ENCODE measurements around the gene FHDC1.

FHDC1 gene

GRCh38 chr4:152926959-152927358, 9.2 kb upstream of the FHDC1 start:
- Histone ChIP-seq H3K23ac (ENCODE audit: low read length) (no peak overlapping the region), H3K4me3 (ENCODE audit: low read length) (no peak overlapping the region), H2BK120ac (ENCODE audit: low read depth, low read length) (no peak overlapping the region), H4K8ac (ENCODE audit: low read depth, low read length) (no peak overlapping the region), H3K56ac (ENCODE audit: low read length) (no peak overlapping the region), H3K9ac (ENCODE audit: low read length) (no peak overlapping the region), H3K36me3 (ENCODE audit: control insufficient read depth, insufficient read depth, low read length) (no peaks in the 10 kb centered on the region), H3K79me2 (ENCODE audit: control insufficient read depth, insufficient read depth, low read length) (no peaks in the 10 kb centered on the region), H3K27ac (ENCODE audit: low read depth, low read length) (no peak overlapping the region), H3K27me3 (ENCODE audit: insufficient read depth, low read length, poor library complexity) (no peaks in the 10 kb centered on the region), H2BK15ac (replicated peaks; ENCODE audit: low read depth) (no peak overlapping the region), H3K4me1 (ENCODE audit: control insufficient read depth, low read depth, low read length) (peaks cover 7% of the 10 kb centered on the region), H3K4ac (ENCODE audit: low read depth, low read length) (no peak overlapping the region), H3K79me1 (ENCODE audit: low read length) (no peaks in the 10 kb centered on the region), H3K4me2 (ENCODE audit: low read length) (no peak overlapping the region), H2BK5ac (ENCODE audit: low read length) (no peak overlapping the region), H2AK5ac (ENCODE audit: low read length) (no peak overlapping the region), H3K18ac (ENCODE audit: low read length) (no peak overlapping the region), H4K5ac (ENCODE audit: low read length) (no peak overlapping the region)
- DNase-seq, result peak; percentile 74
- WGBS (ENCODE audit: extremely low coverage, insufficient coverage, low lambda C conversion rate), result no CpG with 5 or more reads among the region's 4 CpGs

- Histone ChIP-seq H3K4me1 (ENCODE audit: control insufficient read depth, low read depth, low read length) (peaks cover 7% of the 10 kb centered on the region), H3K79me2 (ENCODE audit: control insufficient read depth, insufficient read depth, low read length) (no peaks in the 10 kb centered on the region), H3K79me1 (ENCODE audit: low read length) (no peaks in the 10 kb centered on the region), H3K36me3 (ENCODE audit: control insufficient read depth, insufficient read depth, low read length) (no peaks in the 10 kb centered on the region), H3K18ac (ENCODE audit: low read length) (no peak overlapping the region), H3K23ac (ENCODE audit: low read length) (no peak overlapping the region), H3K4me3 (ENCODE audit: low read length) (no peak overlapping the region), H3K27ac (ENCODE audit: low read depth, low read length) (no peak overlapping the region), H3K4me2 (ENCODE audit: low read length) (no peak overlapping the region), H3K56ac (ENCODE audit: low read length) (no peak overlapping the region), H4K5ac (ENCODE audit: low read length) (no peak overlapping the region), H4K8ac (ENCODE audit: low read depth, low read length) (no peak overlapping the region), H2BK5ac (ENCODE audit: low read length) (no peak overlapping the region), H2BK120ac (ENCODE audit: low read depth, low read length) (no peak overlapping the region), H3K9ac (ENCODE audit: low read length) (no peak overlapping the region), H3K4ac (ENCODE audit: low read depth, low read length) (no peak overlapping the region), H2BK15ac (replicated peaks; ENCODE audit: low read depth) (no peak overlapping the region), H3K27me3 (ENCODE audit: insufficient read depth, low read length, poor library complexity) (no peaks in the 10 kb centered on the region), H2AK5ac (ENCODE audit: low read length) (no peak overlapping the region)
- no CpG with 5 or more reads among the region's 3 CpGs for WGBS (ENCODE audit: extremely low coverage, insufficient coverage, low lambda C conversion rate)
- no peak for DNase-seq
These were observed 8.4 kb upstream of the FHDC1 start for GRCh38 chr4:152927737-152928136.

GRCh38 chr4:152928286-152928685, 7.8 kb upstream of the FHDC1 start:
- Histone ChIP-seq H4K5ac (ENCODE audit: low read length) (no peak overlapping the region), H3K36me3 (ENCODE audit: control insufficient read depth, insufficient read depth, low read length) (no peaks in the 10 kb centered on the region), H2BK5ac (ENCODE audit: low read length) (no peak overlapping the region), H3K4me1 (ENCODE audit: control insufficient read depth, low read depth, low read length) (peaks cover 7% of the 10 kb centered on the region), H3K4me3 (ENCODE audit: low read length) (no peak overlapping the region), H3K18ac (ENCODE audit: low read length) (no peak overlapping the region), H3K9ac (ENCODE audit: low read length) (no peak overlapping the region), H2AK5ac (ENCODE audit: low read length) (no peak overlapping the region), H2BK15ac (replicated peaks; ENCODE audit: low read depth) (no peak overlapping the region), H3K56ac (ENCODE audit: low read length) (no peak overlapping the region), H3K79me1 (ENCODE audit: low read length) (no peaks in the 10 kb centered on the region), H3K79me2 (ENCODE audit: control insufficient read depth, insufficient read depth, low read length) (no peaks in the 10 kb centered on the region), H4K8ac (ENCODE audit: low read depth, low read length) (no peak overlapping the region), H3K23ac (ENCODE audit: low read length) (no peak overlapping the region), H3K4ac (ENCODE audit: low read depth, low read length) (no peak overlapping the region), H3K27ac (ENCODE audit: low read depth, low read length) (no peak overlapping the region), H3K27me3 (ENCODE audit: insufficient read depth, low read length, poor library complexity) (no peaks in the 10 kb centered on the region), H2BK120ac (ENCODE audit: low read depth, low read length) (no peak overlapping the region), H3K4me2 (ENCODE audit: low read length) (no peak overlapping the region)
- no CpG with 5 or more reads among the region's 4 CpGs for WGBS (ENCODE audit: extremely low coverage, insufficient coverage, low lambda C conversion rate)
- no peak for DNase-seq

- Histone ChIP-seq H2BK5ac (ENCODE audit: low read length) (no peak overlapping the region), H3K36me3 (ENCODE audit: control insufficient read depth, insufficient read depth, low read length) (no peaks in the 10 kb centered on the region), H2BK15ac (replicated peaks; ENCODE audit: low read depth) (no peak overlapping the region), H3K27ac (ENCODE audit: low read depth, low read length) (no peak overlapping the region), H3K18ac (ENCODE audit: low read length) (no peak overlapping the region), H3K4me3 (ENCODE audit: low read length) (no peak overlapping the region), H3K56ac (ENCODE audit: low read length) (no peak overlapping the region), H3K79me1 (ENCODE audit: low read length) (no peaks in the 10 kb centered on the region), H3K4me1 (ENCODE audit: control insufficient read depth, low read depth, low read length) (peaks cover 7% of the 10 kb centered on the region), H3K9ac (ENCODE audit: low read length) (no peak overlapping the region), H3K79me2 (ENCODE audit: control insufficient read depth, insufficient read depth, low read length) (no peaks in the 10 kb centered on the region), H2BK120ac (ENCODE audit: low read depth, low read length) (no peak overlapping the region), H2AK5ac (ENCODE audit: low read length) (no peak overlapping the region), H3K4ac (ENCODE audit: low read depth, low read length) (no peak overlapping the region), H3K4me2 (ENCODE audit: low read length) (no peak overlapping the region), H3K23ac (ENCODE audit: low read length) (no peak overlapping the region), H3K27me3 (ENCODE audit: insufficient read depth, low read length, poor library complexity) (no peaks in the 10 kb centered on the region), H4K8ac (ENCODE audit: low read depth, low read length) (no peak overlapping the region), H4K5ac (ENCODE audit: low read length) (no peak overlapping the region)
- no peak for DNase-seq
- no CpG with 5 or more reads among the region's 1 CpG for WGBS (ENCODE audit: extremely low coverage, insufficient coverage, low lambda C conversion rate)
These were observed 6.2 kb upstream of the FHDC1 start for GRCh38 chr4:152929888-152930287.

GRCh38 chr4:152935143-152935542, 980 bp upstream of the FHDC1 start:
- H3K23ac ChIP-seq (ENCODE audit: low read length), result no peak overlapping the region
- H3K79me1 ChIP-seq (ENCODE audit: low read length), result peaks cover 9% of the 10 kb centered on the region
- no peak overlapping the region for H2BK15ac ChIP-seq (replicated peaks; ENCODE audit: low read depth)
- no peak overlapping the region for H3K4me3 ChIP-seq (ENCODE audit: low read length)
- no peaks in the 10 kb centered on the region for H3K4me1 ChIP-seq (ENCODE audit: control insufficient read depth, low read depth, low read length)
- H3K79me2 ChIP-seq (ENCODE audit: control insufficient read depth, insufficient read depth, low read length), result peaks cover 20% of the 10 kb centered on the region
- no peak overlapping the region for H2BK120ac ChIP-seq (ENCODE audit: low read depth, low read length)
- H3K18ac ChIP-seq (ENCODE audit: low read length), result no peak overlapping the region
- no CpG with 5 or more reads among the region's 16 CpGs for WGBS (ENCODE audit: extremely low coverage, insufficient coverage, low lambda C conversion rate)
- no peak overlapping the region for H3K56ac ChIP-seq (ENCODE audit: low read length)
- peak overlapping the region; percentile 73 for H3K4me2 ChIP-seq (ENCODE audit: low read length)
- no peak overlapping the region for H4K5ac ChIP-seq (ENCODE audit: low read length)
- no peak overlapping the region for H4K8ac ChIP-seq (ENCODE audit: low read depth, low read length)
- no peak overlapping the region for H3K4ac ChIP-seq (ENCODE audit: low read depth, low read length)
- no peak overlapping the region for H3K27ac ChIP-seq (ENCODE audit: low read depth, low read length)
- H2BK5ac ChIP-seq (ENCODE audit: low read length), result no peak overlapping the region
- peak overlapping the region; percentile 89 for H3K9ac ChIP-seq (ENCODE audit: low read length)
- H3K27me3 ChIP-seq (ENCODE audit: insufficient read depth, low read length, poor library complexity), result no peaks in the 10 kb centered on the region
- H2AK5ac ChIP-seq (ENCODE audit: low read length), result no peak overlapping the region
- peak; percentile 92 for DNase-seq
- no peaks in the 10 kb centered on the region for H3K36me3 ChIP-seq (ENCODE audit: control insufficient read depth, insufficient read depth, low read length)
